Measurements from ENCODE around the gene ZC3H18. TPM values are rescaled to one million over a fixed set of nuclear protein-coding genes. Genes with fewer than 3 reads are reported as not detected.

ZC3H18 gene
- total RNA-seq, 1 experiment from 2014 or later = 21.7 TPM

DNA sequence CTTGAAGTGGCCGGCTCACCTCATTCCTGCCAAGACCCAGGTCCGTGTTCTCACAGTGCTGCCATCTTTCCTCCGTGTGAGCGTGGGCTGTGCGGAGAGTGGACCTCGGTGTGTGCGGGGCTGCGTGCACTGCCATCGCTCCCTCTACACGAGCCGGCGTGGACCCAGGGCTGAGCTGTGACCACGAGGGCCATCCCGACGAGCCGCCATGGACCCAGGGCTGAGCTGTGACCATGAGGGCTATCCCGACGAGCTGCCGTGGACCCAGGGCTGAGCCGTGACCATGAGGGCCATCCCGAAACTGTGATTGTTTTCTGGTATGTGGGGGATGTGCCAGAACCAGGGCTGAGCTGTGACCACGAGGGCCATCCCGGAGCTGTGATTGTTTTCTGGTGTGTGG is 101.6 kb downstream of the ZC3H18 start:
- no peak for DNase-seq (ENCODE audit: low read depth)

DNA sequence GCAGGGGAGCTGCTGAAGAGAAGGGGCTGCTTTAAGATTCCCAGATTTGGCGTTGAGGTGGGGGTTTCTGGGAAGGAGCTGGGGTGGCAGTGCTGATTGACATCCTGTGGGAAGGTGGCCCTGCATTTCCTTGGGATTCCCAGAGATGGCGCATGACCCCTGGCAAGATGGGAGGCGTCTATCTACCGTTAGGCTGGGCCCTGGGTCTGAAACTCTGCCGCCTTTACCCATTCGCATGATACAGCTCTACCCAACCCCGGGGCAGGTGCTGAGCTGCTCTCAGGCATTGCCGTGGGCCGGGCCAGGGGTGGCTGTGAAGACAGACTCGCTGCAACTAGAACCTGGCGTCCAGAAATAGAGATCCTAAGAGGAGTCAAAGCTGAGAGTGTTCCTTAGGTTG is 102.6 kb downstream of the ZC3H18 start:
- no peak for DNase-seq (ENCODE audit: low read depth)

DNA sequence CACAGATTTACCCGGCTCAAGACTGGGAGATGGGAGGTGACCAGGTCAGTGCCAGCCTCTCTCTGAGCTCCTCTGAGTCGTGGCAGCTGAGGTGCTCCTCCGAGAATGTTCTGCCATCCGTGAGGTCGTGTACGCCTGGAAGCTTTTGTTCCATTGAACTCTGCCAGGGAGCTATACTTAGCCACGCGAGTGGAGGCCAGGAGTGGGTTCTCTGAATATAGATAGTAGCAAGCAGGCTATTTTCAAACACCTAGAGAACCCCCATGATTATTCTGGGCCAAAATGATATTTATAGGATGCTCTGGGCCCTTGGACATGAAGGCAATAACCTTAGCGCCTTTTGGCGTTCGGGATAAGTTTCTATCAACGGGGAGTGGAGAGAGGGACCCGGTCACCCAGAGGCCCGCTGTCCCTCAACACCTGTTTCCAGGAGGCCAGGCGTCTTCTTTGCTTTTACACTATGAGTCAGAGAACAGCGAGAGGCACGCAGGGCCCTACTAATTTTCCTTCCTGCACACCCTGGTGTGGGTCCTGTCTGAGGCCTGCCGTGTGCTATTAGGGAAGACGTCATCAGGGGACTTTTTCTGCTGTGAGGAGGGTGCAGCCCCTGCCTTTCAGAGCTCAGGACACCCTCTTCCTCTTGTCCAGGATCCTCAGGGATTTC is 103.6 kb downstream of the ZC3H18 start:
- DNase-seq (ENCODE audit: low read depth) = no peak

DNA sequence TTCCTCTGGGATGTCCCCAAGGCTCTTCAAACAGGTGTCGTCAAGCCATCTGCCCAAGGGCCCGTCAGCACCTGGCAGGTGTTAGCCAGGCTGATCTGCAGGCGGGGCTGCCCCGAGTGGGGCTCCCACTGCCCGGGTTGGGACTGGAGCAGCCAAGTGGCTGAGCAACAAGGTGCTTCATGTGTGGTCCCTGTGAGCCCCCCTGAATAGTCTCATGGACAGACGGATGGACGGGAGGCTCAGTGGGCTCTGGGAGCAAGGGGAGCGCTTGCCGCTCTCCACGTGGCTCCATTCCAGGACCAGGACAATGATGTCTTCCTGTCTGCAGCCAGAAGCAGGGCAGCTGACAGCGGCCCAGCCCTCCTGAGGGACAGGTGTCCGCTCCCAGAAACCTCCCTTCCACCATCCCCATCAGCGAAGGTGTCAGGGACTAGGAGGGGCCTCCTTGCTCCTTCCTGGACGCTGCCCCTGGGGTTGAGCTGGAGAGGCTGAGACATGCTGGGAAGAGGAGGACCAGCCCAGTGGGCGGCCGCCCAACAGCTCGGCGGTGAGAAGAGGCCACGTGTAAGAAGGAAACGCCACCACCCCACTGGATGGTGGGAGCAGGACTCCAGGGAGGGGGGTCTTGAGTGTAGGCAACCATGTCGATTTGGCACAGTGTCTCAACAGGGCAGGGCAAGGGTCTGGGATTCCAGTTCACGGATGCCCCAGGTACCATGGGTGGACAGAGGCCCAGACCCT is 106.5 kb downstream of the ZC3H18 start:
- DNase-seq (ENCODE audit: low read depth) = no peak

DNA sequence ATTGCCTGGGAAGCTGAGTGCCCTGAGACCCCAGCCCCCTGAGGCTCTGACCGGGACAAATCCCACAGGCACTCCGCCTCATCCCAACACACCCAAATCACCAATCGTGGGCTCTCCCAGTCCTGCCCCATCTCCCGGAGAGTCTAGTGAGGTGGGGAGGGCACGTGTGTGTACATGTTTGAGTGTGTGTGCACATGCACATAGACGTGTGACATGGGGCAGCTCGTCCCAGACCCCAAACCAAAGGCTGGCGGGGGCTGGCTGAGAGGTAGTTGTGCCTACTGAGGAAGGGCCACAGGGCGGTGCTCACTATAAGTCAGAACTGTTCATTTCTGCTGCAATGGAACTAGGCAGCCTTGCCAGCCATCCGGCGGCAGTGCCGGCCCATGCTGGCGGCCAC is 107.5 kb downstream of the ZC3H18 start:
- no peak for DNase-seq (ENCODE audit: low read depth)

DNA sequence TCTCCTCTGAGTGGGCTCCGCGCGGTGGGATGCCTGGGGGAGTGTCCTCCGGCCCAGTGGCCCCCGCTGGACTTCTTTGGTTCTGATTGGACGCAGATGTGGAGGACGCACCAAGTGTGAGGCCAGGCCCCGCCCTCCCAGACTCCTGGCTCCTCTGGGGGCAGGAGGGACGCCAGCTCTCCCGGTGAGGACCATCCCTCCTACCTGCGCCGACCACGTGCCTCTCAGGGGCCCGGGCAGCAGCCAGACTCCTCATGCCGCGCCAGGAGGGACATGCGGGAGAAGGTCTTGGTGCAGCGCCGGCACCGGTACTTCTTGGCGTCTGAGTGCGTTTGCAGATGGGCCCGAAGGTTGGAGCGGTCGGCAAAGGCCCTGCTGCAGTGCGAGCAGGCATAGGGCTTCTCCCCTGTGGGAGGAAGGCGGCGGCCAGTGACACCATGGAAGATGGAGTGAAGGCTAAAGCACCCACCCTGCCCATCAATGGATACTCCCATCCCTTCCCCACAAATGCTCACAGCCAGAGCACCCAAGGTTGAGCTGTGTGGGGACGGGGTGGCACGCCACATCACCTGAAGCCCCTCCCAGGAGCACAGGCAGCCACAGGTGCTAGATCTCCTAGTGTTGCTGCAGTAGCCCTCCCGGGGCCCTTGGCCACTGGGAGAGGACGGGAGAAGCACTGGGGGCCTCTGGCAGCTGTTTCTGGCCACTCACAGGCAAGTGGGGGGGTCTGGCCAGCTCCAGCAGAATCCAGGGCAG is 108.2 kb downstream of the ZC3H18 start:
- DNase-seq (ENCODE audit: low read depth) = no peak

DNA sequence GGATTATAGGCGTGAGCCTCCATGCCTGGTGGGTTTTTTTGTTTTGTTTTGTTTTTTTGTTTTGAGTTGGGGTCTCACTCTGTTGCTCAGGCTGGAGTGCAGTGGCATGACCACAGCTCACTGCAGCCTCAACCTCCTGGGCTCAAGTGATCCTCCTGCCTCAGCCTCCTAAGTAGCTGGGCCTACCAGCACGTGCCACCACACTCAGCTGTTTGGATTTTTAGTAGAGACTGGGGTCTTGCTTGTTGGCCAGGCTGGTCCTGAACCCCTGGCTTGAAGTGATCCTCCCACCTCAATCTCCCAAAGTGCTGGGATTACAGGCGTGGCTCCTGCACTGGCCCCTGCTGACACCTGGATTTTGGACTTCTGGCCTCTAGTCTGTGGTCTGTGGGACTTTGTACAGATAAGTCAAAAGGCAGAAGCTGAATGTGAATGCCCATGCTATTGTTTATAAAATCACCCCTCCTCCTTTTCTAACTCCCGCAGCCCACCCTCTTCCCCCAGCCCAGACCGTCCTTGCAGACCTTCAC is 110.4 kb downstream of the ZC3H18 start:
- no peak for DNase-seq (ENCODE audit: low read depth)

DNA sequence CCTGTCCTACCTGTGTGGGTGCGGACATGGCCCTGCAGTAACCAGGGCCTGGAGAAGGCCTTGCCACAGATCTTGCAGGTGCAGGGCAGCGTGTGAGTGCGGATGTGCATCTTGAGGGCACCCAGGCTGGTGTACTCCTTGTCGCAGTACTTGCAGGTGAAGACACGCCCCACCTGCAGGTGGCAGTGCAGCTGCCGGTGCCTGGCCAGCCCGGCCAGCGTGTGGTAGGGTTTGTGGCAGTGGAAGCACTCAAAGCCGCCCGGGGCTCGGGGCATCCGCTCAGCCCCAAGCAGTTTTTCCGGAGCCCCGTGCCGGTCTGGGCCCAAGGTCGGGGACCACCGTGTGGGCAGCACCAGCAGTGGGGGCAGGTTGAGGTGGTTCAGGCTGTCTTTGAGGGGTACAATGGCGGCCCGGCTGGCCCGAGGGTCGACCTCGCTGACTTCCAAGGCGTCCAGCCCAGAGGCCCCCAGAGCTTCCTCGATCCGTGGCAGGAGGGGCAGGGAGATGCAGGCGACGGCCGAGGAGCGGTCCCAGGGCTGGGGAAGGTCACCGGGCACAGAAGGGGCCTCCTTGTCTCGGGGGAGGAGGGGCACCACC is 111.0 kb downstream of the ZC3H18 start:
- DNase-seq (ENCODE audit: low read depth) = no peak

Other genes starting within 250 kb of the ZC3H18 start
- 0.02 TPM in 1 of 2 replicates, not detected in the other for gene ZNF469, start 187.4 kb upstream of the ZC3H18 start, total RNA-seq (2014; rRNA removed; shearing (Covaris generic))
- 1.4 and 1.9 TPM in 2 replicates for gene ZFPM1, start 117.1 kb upstream of the ZC3H18 start, total RNA-seq (2014; rRNA removed; shearing (Covaris generic))
- not detected in 2 replicates for gene IL17C, start 68.2 kb downstream of the ZC3H18 start, total RNA-seq (2014; rRNA removed; shearing (Covaris generic))
- gene CYBA, start 80.7 kb downstream of the ZC3H18 start, total RNA-seq (2014; rRNA removed; shearing (Covaris generic)) = 0.10 TPM in 1 of 2 replicates, not detected in the other
- 58.6 and 60.3 TPM in 2 replicates for gene MVD, start 92.7 kb downstream of the ZC3H18 start, total RNA-seq (2014; rRNA removed; shearing (Covaris generic))
- 0.30 and 0.51 TPM in 2 replicates for gene SNAI3, start 116.1 kb downstream of the ZC3H18 start, total RNA-seq (2014; rRNA removed; shearing (Covaris generic))
- 31.9 and 38.1 TPM in 2 replicates for gene RNF166, start 136.0 kb downstream of the ZC3H18 start, total RNA-seq (2014; rRNA removed; shearing (Covaris generic))
- 26.6 and 31.0 TPM in 2 replicates for gene CTU2, start 136.1 kb downstream of the ZC3H18 start, total RNA-seq (2014; rRNA removed; shearing (Covaris generic))
- 152 and 159 TPM in 2 replicates for gene PIEZO1, start 214.8 kb downstream of the ZC3H18 start, total RNA-seq (2014; rRNA removed; shearing (Covaris generic))
- gene CDT1, start 233.4 kb downstream of the ZC3H18 start, total RNA-seq (2014; rRNA removed; shearing (Covaris generic)) = 33.5 and 64.6 TPM in 2 replicates
- gene APRT, start 241.5 kb downstream of the ZC3H18 start, total RNA-seq (2014; rRNA removed; shearing (Covaris generic)) = 374 and 377 TPM in 2 replicates

Measured in HT1080 (cell line).